ENCODE measurements around the gene SLIT3.

The SLIT3 gene

GRCh38 chr5:168860081-168860480 lies 440.9 kb downstream of the SLIT3 start:
- DNase-seq (ENCODE audit: low spot score) = no peak

GRCh38 chr5:168859471-168859870 lies 441.5 kb downstream of the SLIT3 start:
- DNase-seq (ENCODE audit: low spot score) = no peak

GRCh38 chr5:168858994-168859393 lies 441.9 kb downstream of the SLIT3 start:
- no peak for DNase-seq (ENCODE audit: low spot score)

GRCh38 chr5:168858371-168858770 lies 442.6 kb downstream of the SLIT3 start:
- DNase-seq (ENCODE audit: low spot score) = no peak

- DNase-seq (ENCODE audit: low spot score) = no peak
Observed at GRCh38 chr5:168853972-168854371, 447.0 kb downstream of the SLIT3 start.

- DNase-seq (ENCODE audit: low spot score) = no peak
Observed at GRCh38 chr5:168852329-168852728, 448.6 kb downstream of the SLIT3 start.

GRCh38 chr5:168851902-168852321 lies 449.0 kb downstream of the SLIT3 start:
- no peak for DNase-seq (ENCODE audit: low spot score)

GRCh38 chr5:168850683-168851082 lies 450.3 kb downstream of the SLIT3 start:
- DNase-seq (ENCODE audit: low spot score) = no peak

GRCh38 chr5:168848569-168848968 lies 452.4 kb downstream of the SLIT3 start:
- DNase-seq (ENCODE audit: low spot score) = no peak

GRCh38 chr5:168847511-168848073 lies 453.3 kb downstream of the SLIT3 start:
- no peak for DNase-seq (ENCODE audit: low spot score)

GRCh38 chr5:168844922-168845296 lies 456.0 kb downstream of the SLIT3 start:
- DNase-seq (ENCODE audit: low spot score) = no peak

- DNase-seq (ENCODE audit: low spot score) = no peak
Observed at GRCh38 chr5:168844016-168844921, 456.7 kb downstream of the SLIT3 start.

- no peak for DNase-seq (ENCODE audit: low spot score)
Observed at GRCh38 chr5:168843277-168844015, 457.5 kb downstream of the SLIT3 start.

- no peak for DNase-seq (ENCODE audit: low spot score)
Observed at GRCh38 chr5:168842571-168843205, 458.3 kb downstream of the SLIT3 start.

- no peak for DNase-seq (ENCODE audit: low spot score)
Observed at GRCh38 chr5:168837852-168838251, 463.1 kb downstream of the SLIT3 start.

GRCh38 chr5:168836603-168837231 lies 464.2 kb downstream of the SLIT3 start:
- no peak for DNase-seq (ENCODE audit: low spot score)

- DNase-seq (ENCODE audit: low spot score) = no peak
Observed at GRCh38 chr5:168833936-168834335, 467.0 kb downstream of the SLIT3 start.

- DNase-seq (ENCODE audit: low spot score) = no peak
Observed at GRCh38 chr5:168833383-168833782, 467.6 kb downstream of the SLIT3 start.

- DNase-seq (ENCODE audit: low spot score) = no peak
Observed at GRCh38 chr5:168832308-168832707, 468.6 kb downstream of the SLIT3 start.

- no peak for DNase-seq (ENCODE audit: low spot score)
Observed at GRCh38 chr5:168831383-168831782, 469.6 kb downstream of the SLIT3 start.

- DNase-seq (ENCODE audit: low spot score) = no peak
Observed at GRCh38 chr5:168830833-168831232, 470.1 kb downstream of the SLIT3 start.

GRCh38 chr5:168829922-168830417 lies 471.0 kb downstream of the SLIT3 start:
- no peak for DNase-seq (ENCODE audit: low spot score)
